ENCODE data around the gene SV2C. TPM values are rescaled to one million over a fixed set of nuclear protein-coding genes. Genes with fewer than 3 reads are reported as not detected.

Gene SV2C
- total RNA-seq, 1 experiment from 2014 or later, result not detected

DNA sequence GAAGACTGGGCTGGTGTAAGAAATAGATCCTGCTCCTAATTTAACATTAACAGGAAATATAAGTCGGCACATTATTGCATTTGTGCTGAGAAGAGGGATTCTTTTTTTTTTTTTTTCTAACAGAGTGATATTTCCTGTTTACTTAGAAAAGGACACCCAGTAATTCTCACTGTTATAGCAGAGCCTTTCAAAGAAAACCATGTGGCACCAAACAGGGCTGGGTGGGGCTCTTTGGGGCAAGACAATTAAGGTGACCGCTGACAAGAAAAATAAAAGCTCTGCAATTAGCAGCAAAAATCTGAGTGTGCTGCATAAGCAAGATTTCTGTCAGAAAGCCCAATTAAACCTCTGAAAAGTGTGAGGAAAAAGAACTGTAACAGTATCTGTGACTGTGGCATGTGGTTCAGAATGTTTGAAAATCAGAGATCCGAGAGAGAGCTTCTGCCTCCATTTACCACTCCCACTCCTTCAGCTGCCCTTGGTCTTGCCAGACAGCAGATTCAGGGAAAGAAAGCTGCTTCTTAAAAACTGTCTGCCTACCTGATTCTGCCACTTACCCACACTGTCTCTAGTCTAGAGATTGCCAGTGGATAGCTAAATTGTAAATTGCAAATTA, 242.8 kb downstream of the SV2C start:
- H3K4me2 ChIP-seq (ENCODE audit: low read length), result no peak overlapping the region
- H3K36me3 ChIP-seq (ENCODE audit: control insufficient read depth in 1 of 2, insufficient read depth in 2 of 2, low read length in 2 of 2), result no peaks in the 10 kb centered on the region
- H3K27me3 ChIP-seq (ENCODE audit: insufficient read depth, low read length), result peaks cover 8% of the 10 kb centered on the region; the same call in 1 of the 2 replicates
- H3K9me2 ChIP-seq (ENCODE audit: insufficient read depth), result no peaks in the 10 kb centered on the region
- ChIA-PET CTCF (interaction anchor here (1.0 to 1.7 kb wide), 2 partner anchors 17 to 151 kb away, joined by 3 to 6 read pairs; no protein-coding TSS in a partner anchor), RAD21 (ENCODE audit: low non-redundant PET in 1 of 2, low total read pairs in 2 of 2, uncharacterized antibody in 2 of 2, unreplicated experiment in 2 of 2) (no interaction called here), POLR2A (interaction anchor here (0.6 kb wide), 1 partner anchor 76 kb away, joined by 4 read pairs; no protein-coding TSS in a partner anchor)
- H3K4me1 ChIP-seq (ENCODE audit: control insufficient read depth in 1 of 2, insufficient read depth in 2 of 2, low read length in 2 of 2), result no peaks in the 10 kb centered on the region
- intact Hi-C loops (cut with micrococcal nuclease), result no loop called here
- no peaks in the 10 kb centered on the region for H3K9me3 ChIP-seq (ENCODE audit: control insufficient read depth in 1 of 2, insufficient read depth in 1 of 2, low read depth in 1 of 2, low read length in 2 of 2)
- no TSS peak for BruUV-seq (replicated peaks)
- TF ChIP-seq TCF7L2 (IDR thresholded peaks at IDR 0.05; ENCODE audit: borderline replicate concordance, extremely low read depth, insufficient read depth, insufficient read length) (no peak), SIN3A (IDR thresholded peaks at IDR 0.05; ENCODE audit: low read depth) (no peak), CEBPB (IDR thresholded peaks at IDR 0.05; ENCODE audit: low read depth) (no peak)
- TF ChIP-seq, protein P1, sequence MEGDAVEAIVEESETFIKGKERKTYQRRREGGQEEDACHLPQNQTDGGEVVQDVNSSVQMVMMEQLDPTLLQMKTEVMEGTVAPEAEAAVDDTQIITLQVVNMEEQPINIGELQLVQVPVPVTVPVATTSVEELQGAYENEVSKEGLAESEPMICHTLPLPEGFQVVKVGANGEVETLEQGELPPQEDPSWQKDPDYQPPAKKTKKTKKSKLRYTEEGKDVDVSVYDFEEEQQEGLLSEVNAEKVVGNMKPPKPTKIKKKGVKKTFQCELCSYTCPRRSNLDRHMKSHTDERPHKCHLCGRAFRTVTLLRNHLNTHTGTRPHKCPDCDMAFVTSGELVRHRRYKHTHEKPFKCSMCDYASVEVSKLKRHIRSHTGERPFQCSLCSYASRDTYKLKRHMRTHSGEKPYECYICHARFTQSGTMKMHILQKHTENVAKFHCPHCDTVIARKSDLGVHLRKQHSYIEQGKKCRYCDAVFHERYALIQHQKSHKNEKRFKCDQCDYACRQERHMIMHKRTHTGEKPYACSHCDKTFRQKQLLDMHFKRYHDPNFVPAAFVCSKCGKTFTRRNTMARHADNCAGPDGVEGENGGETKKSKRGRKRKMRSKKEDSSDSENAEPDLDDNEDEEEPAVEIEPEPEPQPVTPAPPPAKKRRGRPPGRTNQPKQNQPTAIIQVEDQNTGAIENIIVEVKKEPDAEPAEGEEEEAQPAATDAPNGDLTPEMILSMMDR (IDR thresholded peaks at IDR 0.05 in 2 of 3, conservative IDR thresholded peaks at IDR 0.05 in 1 of 3; ENCODE audit: borderline replicate concordance in 1 of 3, insufficient read depth in 1 of 3, low read depth in 2 of 3, low read length in 2 of 3), result no peak
- TF ChIP-seq, protein P2, sequence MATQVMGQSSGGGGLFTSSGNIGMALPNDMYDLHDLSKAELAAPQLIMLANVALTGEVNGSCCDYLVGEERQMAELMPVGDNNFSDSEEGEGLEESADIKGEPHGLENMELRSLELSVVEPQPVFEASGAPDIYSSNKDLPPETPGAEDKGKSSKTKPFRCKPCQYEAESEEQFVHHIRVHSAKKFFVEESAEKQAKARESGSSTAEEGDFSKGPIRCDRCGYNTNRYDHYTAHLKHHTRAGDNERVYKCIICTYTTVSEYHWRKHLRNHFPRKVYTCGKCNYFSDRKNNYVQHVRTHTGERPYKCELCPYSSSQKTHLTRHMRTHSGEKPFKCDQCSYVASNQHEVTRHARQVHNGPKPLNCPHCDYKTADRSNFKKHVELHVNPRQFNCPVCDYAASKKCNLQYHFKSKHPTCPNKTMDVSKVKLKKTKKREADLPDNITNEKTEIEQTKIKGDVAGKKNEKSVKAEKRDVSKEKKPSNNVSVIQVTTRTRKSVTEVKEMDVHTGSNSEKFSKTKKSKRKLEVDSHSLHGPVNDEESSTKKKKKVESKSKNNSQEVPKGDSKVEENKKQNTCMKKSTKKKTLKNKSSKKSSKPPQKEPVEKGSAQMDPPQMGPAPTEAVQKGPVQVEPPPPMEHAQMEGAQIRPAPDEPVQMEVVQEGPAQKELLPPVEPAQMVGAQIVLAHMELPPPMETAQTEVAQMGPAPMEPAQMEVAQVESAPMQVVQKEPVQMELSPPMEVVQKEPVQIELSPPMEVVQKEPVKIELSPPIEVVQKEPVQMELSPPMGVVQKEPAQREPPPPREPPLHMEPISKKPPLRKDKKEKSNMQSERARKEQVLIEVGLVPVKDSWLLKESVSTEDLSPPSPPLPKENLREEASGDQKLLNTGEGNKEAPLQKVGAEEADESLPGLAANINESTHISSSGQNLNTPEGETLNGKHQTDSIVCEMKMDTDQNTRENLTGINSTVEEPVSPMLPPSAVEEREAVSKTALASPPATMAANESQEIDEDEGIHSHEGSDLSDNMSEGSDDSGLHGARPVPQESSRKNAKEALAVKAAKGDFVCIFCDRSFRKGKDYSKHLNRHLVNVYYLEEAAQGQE (IDR thresholded peaks at IDR 0.05; ENCODE audit: low read depth), result no peak
- TF ChIP-seq, protein P3, sequence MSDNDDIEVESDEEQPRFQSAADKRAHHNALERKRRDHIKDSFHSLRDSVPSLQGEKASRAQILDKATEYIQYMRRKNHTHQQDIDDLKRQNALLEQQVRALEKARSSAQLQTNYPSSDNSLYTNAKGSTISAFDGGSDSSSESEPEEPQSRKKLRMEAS (IDR thresholded peaks at IDR 0.05), result no peak
- ATAC-seq, result no peak
- no peaks in the 10 kb centered on the region for H4K20me1 ChIP-seq (ENCODE audit: insufficient read depth)
- H3K4me3 ChIP-seq (replicated peaks in 1 of 2; ENCODE audit: low read depth in 1 of 2, low read length in 2 of 2), result no peak overlapping the region
- no peak overlapping the region for H2AFZ ChIP-seq (ENCODE audit: low read depth, low read length, poor library complexity, severe bottlenecking)
- no peak for DNase-seq (ENCODE audit: low read depth, low spot score)
- no peaks in the 10 kb centered on the region for H3K79me2 ChIP-seq (ENCODE audit: insufficient read depth, low read length)
- no peak overlapping the region for H3K27ac ChIP-seq (ENCODE audit: low read depth, low read length)
- no peak overlapping the region for H3K9ac ChIP-seq (ENCODE audit: low read length)

Measured in HCT116 (cell line).